ENCODE data around the gene ANKRD2. TPM values are rescaled to one million over a fixed set of nuclear protein-coding genes. Genes with fewer than 3 reads are reported as not detected.

The ANKRD2 gene
- total and polyA plus RNA-seq, 10 of the 15 experiments (the other 5 are each of a cell fraction or from before 2014, with no cell fraction given): 0.18 to 0.23 TPM; not detected in 8

- RAD21 ChIA-PET (ENCODE audit: unreplicated experiment): interaction anchor here (1.5 to 2.3 kb wide), 2 partner anchors 37 to 76 kb away, joined by 4 to 6 read pairs; no protein-coding TSS in a partner anchor
- DNase-seq (ENCODE audit: low read depth, low spot score) (no peak), ATAC-seq (no peak), FAIRE-seq (no peak)
- WGBS (ENCODE audit: insufficient coverage, insufficient replicate concordance, low lambda C conversion rate, missing lambda C conversion rate): 46% methylated on average over 2 of the region's 2 CpGs
- BruUV-seq (replicated peaks): no TSS peak
- Histone ChIP-seq H3K4me2 (ENCODE audit: control insufficient read depth, insufficient read depth) (no peak overlapping the region), H3K9ac (ENCODE audit: control insufficient read depth, insufficient read depth, low read length) (no peak overlapping the region), H3K27me3 (replicated peaks in 1 of 2; ENCODE audit: control insufficient read depth in 2 of 2, insufficient read depth in 2 of 2, low read length in 1 of 2) (no peaks in the 10 kb centered on the region; a peak in 1 of 4 replicates), H2AFZ (ENCODE audit: control insufficient read depth, low read depth, low read length) (no peak overlapping the region), H3K79me2 (ENCODE audit: control insufficient read depth, insufficient read depth, low read length) (no peaks in the 10 kb centered on the region), H3K27ac (ENCODE audit: control insufficient read depth, insufficient read depth) (no peak overlapping the region), H3K4me3 (no peak overlapping the region), H4K20me1 (ENCODE audit: control insufficient read depth, insufficient read depth) (no peaks in the 10 kb centered on the region), H3K4me1 (ENCODE audit: control insufficient read depth, insufficient read depth, low read length) (no peaks in the 10 kb centered on the region), H3K9me3 (replicated peaks; ENCODE audit: control insufficient read depth, insufficient read depth, low read length) (no peaks in the 10 kb centered on the region), H3K36me3 (ENCODE audit: control insufficient read depth in 2 of 2, insufficient read depth in 2 of 2, low read length in 1 of 2) (no peaks in the 10 kb centered on the region)
- SMC1A ChIA-PET (ENCODE audit: uncharacterized antibody, unreplicated experiment): interaction anchor here (1.9 kb wide), 1 partner anchor 39 kb away, joined by 9 read pairs; no protein-coding TSS in a partner anchor
- POLR2A ChIA-PET: interaction anchor here (0.6 to 0.7 kb wide), 2 partner anchors 63 to 163 kb away, joined by 3 to 5 read pairs; no protein-coding TSS in a partner anchor
- in situ Hi-C loops (cut with MboI): no loop called here
- intact Hi-C loops (cut with micrococcal nuclease; ENCODE audit: unreplicated experiment): loop anchor here (2.0 kb wide), 1 partner anchor 158 kb away; no protein-coding TSS in a partner anchor
- CTCF ChIA-PET: interaction anchor here (0.7 to 3.9 kb wide), 13 partner anchors 11 to 110 kb away, joined by 3 to 29 read pairs (median 6); partner anchors contain the start of gene HOGA1
- TF ChIP-seq, protein P1, sequence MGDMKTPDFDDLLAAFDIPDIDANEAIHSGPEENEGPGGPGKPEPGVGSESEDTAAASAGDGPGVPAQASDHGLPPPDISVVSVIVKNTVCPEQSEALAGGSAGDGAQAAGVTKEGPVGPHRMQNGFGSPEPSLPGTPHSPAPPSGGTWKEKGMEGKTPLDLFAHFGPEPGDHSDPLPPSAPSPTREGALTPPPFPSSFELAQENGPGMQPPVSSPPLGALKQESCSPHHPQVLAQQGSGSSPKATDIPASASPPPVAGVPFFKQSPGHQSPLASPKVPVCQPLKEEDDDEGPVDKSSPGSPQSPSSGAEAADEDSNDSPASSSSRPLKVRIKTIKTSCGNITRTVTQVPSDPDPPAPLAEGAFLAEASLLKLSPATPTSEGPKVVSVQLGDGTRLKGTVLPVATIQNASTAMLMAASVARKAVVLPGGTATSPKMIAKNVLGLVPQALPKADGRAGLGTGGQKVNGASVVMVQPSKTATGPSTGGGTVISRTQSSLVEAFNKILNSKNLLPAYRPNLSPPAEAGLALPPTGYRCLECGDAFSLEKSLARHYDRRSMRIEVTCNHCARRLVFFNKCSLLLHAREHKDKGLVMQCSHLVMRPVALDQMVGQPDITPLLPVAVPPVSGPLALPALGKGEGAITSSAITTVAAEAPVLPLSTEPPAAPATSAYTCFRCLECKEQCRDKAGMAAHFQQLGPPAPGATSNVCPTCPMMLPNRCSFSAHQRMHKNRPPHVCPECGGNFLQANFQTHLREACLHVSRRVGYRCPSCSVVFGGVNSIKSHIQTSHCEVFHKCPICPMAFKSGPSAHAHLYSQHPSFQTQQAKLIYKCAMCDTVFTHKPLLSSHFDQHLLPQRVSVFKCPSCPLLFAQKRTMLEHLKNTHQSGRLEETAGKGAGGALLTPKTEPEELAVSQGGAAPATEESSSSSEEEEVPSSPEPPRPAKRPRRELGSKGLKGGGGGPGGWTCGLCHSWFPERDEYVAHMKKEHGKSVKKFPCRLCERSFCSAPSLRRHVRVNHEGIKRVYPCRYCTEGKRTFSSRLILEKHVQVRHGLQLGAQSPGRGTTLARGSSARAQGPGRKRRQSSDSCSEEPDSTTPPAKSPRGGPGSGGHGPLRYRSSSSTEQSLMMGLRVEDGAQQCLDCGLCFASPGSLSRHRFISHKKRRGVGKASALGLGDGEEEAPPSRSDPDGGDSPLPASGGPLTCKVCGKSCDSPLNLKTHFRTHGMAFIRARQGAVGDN (IDR thresholded peaks at IDR 0.05): no peak
- no peak for TF ChIP-seq KLF5 (IDR thresholded peaks at IDR 0.05; ENCODE audit: partially characterized antibody)
- TF ChIP-seq NR2C2 (IDR thresholded peaks at IDR 0.05; ENCODE audit: borderline replicate concordance, control insufficient read depth, insufficient read length, low read depth): no peak
- no peak for TF ChIP-seq NR2F1 (conservative IDR thresholded peaks at IDR 0.05)
- TF ChIP-seq ESRRA (IDR thresholded peaks at IDR 0.05; ENCODE audit: low read length): no peak
- no peak for TF ChIP-seq SMARCA5 (IDR thresholded peaks at IDR 0.05)
- no peak for TF ChIP-seq SPI1 (IDR thresholded peaks at IDR 0.05; ENCODE audit: borderline replicate concordance, insufficient read depth, low read depth, low read length)
- no peak for TF ChIP-seq RAD21 (IDR thresholded peaks at IDR 0.05; ENCODE audit: insufficient read depth, low read depth, low read length)
- no peak for TF ChIP-seq DPF2 (IDR thresholded peaks at IDR 0.05)
- no peak for TF ChIP-seq MLLT1 (IDR thresholded peaks at IDR 0.05)
- no peak for TF ChIP-seq BMI1 (IDR thresholded peaks at IDR 0.05; ENCODE audit: borderline replicate concordance)
- TF ChIP-seq, protein P2, sequence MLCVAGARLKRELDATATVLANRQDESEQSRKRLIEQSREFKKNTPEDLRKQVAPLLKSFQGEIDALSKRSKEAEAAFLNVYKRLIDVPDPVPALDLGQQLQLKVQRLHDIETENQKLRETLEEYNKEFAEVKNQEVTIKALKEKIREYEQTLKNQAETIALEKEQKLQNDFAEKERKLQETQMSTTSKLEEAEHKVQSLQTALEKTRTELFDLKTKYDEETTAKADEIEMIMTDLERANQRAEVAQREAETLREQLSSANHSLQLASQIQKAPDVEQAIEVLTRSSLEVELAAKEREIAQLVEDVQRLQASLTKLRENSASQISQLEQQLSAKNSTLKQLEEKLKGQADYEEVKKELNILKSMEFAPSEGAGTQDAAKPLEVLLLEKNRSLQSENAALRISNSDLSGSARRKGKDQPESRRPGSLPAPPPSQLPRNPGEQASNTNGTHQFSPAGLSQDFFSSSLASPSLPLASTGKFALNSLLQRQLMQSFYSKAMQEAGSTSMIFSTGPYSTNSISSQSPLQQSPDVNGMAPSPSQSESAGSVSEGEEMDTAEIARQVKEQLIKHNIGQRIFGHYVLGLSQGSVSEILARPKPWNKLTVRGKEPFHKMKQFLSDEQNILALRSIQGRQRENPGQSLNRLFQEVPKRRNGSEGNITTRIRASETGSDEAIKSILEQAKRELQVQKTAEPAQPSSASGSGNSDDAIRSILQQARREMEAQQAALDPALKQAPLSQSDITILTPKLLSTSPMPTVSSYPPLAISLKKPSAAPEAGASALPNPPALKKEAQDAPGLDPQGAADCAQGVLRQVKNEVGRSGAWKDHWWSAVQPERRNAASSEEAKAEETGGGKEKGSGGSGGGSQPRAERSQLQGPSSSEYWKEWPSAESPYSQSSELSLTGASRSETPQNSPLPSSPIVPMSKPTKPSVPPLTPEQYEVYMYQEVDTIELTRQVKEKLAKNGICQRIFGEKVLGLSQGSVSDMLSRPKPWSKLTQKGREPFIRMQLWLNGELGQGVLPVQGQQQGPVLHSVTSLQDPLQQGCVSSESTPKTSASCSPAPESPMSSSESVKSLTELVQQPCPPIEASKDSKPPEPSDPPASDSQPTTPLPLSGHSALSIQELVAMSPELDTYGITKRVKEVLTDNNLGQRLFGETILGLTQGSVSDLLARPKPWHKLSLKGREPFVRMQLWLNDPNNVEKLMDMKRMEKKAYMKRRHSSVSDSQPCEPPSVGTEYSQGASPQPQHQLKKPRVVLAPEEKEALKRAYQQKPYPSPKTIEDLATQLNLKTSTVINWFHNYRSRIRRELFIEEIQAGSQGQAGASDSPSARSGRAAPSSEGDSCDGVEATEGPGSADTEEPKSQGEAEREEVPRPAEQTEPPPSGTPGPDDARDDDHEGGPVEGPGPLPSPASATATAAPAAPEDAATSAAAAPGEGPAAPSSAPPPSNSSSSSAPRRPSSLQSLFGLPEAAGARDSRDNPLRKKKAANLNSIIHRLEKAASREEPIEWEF (IDR thresholded peaks at IDR 0.05; ENCODE audit: insufficient replicate concordance, low read depth, low read length): no peak
- TF ChIP-seq NFYB (IDR thresholded peaks at IDR 0.05; ENCODE audit: insufficient read depth, low read depth, low read length): no peak
- no peak for TF ChIP-seq CBFB (IDR thresholded peaks at IDR 0.05; ENCODE audit: low read depth)
Observed at GRCh38 chr10:97573021-97573420, 442 bp downstream of the ANKRD2 start.

Measured in GM12878 (cell line).